Activated T-cell treated with anti-CD3 and anti-CD28 coated beads for 48 hours (primary cell): Measurements from ENCODE around the gene VWF.
"Not testable (repeated sequence)": the region's sequence is repeated elsewhere in the genome, so short reads cannot be mapped to it uniquely, and the experiment has no call there.

Experiments
- DNase-seq: peaks from one replicate; pipeline ENCODE4 v3.0.0-alpha.2; 2020; ENCODE audit warnings: low read depth

VWF gene

GRCh38 chr12:6033546-6033945, 90.9 kb downstream of the VWF start:
- no peak for DNase-seq

GRCh38 chr12:6032726-6033125, 91.7 kb downstream of the VWF start:
- DNase-seq, result no peak

- no peak for DNase-seq
Observed at GRCh38 chr12:6031001-6031400, 93.5 kb downstream of the VWF start.

- no peak for DNase-seq
Observed at GRCh38 chr12:6030081-6030480, 94.4 kb downstream of the VWF start.

- DNase-seq, result no peak
Observed at GRCh38 chr12:6029401-6029800, 95.1 kb downstream of the VWF start.

GRCh38 chr12:6026998-6027397, 97.5 kb downstream of the VWF start:
- no peak for DNase-seq

GRCh38 chr12:6025703-6026298, 98.7 kb downstream of the VWF start:
- not testable (repeated sequence) for DNase-seq

- DNase-seq, result not testable (repeated sequence)
Observed at GRCh38 chr12:6024066-6024465, 100.4 kb downstream of the VWF start.

- no peak for DNase-seq
Observed at GRCh38 chr12:6020930-6021329, 103.5 kb downstream of the VWF start.

- DNase-seq, result not testable (repeated sequence)
Observed at GRCh38 chr12:6020511-6020910, 104.0 kb downstream of the VWF start.

GRCh38 chr12:6019256-6019655, 105.2 kb downstream of the VWF start:
- DNase-seq, result not testable (repeated sequence)

- no peak for DNase-seq
Observed at GRCh38 chr12:6018265-6018664, 106.2 kb downstream of the VWF start.

GRCh38 chr12:6016756-6017155, 107.7 kb downstream of the VWF start:
- no peak for DNase-seq

GRCh38 chr12:6016004-6016403, 108.5 kb downstream of the VWF start:
- not testable (repeated sequence) for DNase-seq

- not testable (repeated sequence) for DNase-seq
Observed at GRCh38 chr12:6015271-6015670, 109.2 kb downstream of the VWF start.

- not testable (repeated sequence) for DNase-seq
Observed at GRCh38 chr12:6010631-6011350, 113.7 kb downstream of the VWF start.

GRCh38 chr12:5997260-5997659, 127.2 kb downstream of the VWF start:
- DNase-seq, result no peak

- no peak for DNase-seq
Observed at GRCh38 chr12:5996459-5996858, 128.0 kb downstream of the VWF start.

GRCh38 chr12:5989621-5990020, 134.8 kb downstream of the VWF start:
- DNase-seq, result no peak

- DNase-seq, result peak; percentile 67
Observed at GRCh38 chr12:5988659-5989116, 135.8 kb downstream of the VWF start.

GRCh38 chr12:5988088-5988487, 136.4 kb downstream of the VWF start:
- no peak for DNase-seq

- DNase-seq, result no peak
Observed at GRCh38 chr12:5987573-5987972, 136.9 kb downstream of the VWF start.

- DNase-seq, result no peak
Observed at GRCh38 chr12:5985471-5985870, 139.0 kb downstream of the VWF start.

GRCh38 chr12:5984873-5985272, 139.6 kb downstream of the VWF start:
- DNase-seq, result no peak
